WTC11 (cell line): ENCODE results near the gene PDIA6. TPM values are rescaled to one million over a fixed set of nuclear protein-coding genes. Genes with fewer than 3 reads are reported as not detected.

Experiments
- ATAC-seq: fragments of 200-7000 bp; cut with Tn5 transposase; 2 replicates; pipeline ENCODE4 v1.10.0; 2021; ENCODE audit warnings: mild to moderate bottlenecking, moderate library complexity
- CTCF ChIA-PET: fragments of 300-600 bp; sonication (Branson Sonifier 250); formaldehyde crosslinking; loops from one replicate; lab custom pipeline; 2021; ENCODE audit warnings: antibody characterized with exemption; lab: Charles Lee
- POLR2A ChIA-PET: fragments of 350-600 bp; sonication (Branson Sonifier 250); formaldehyde crosslinking; loops from one replicate; lab custom pipeline; 2021; ENCODE audit warnings: antibody characterized with exemption; lab: Charles Lee
- DNase-seq: peaks from one replicate; pipeline ENCODE4 v3.0.0; 2021; ENCODE audit warnings: low spot score
- H3K27ac Mint-ChIP-seq: 2 replicates; pipeline ENCODE4 v1.8.0; 2021; ENCODE audit warnings: mixed read lengths
- H3K27me3 Mint-ChIP-seq: 2 replicates; pipeline ENCODE4 v1.8.0; 2021; ENCODE audit warnings: low read depth, mild to moderate bottlenecking, moderate library complexity, mixed read lengths
- H3K36me3 Mint-ChIP-seq: 2 replicates; pipeline ENCODE4 v1.8.0; 2021; ENCODE audit warnings: mixed read lengths
- H3K4me1 Mint-ChIP-seq: 2 replicates; pipeline ENCODE4 v1.8.0; 2022; ENCODE audit warnings: mixed read lengths
- H3K4me3 Mint-ChIP-seq: 2 replicates; pipeline ENCODE4 v1.8.0; 2021; ENCODE audit warnings: mild to moderate bottlenecking, moderate library complexity, mixed read lengths
- H3K9me3 Mint-ChIP-seq: 2 replicates; pipeline ENCODE4 v1.8.0; 2021; ENCODE audit warnings: mixed read lengths
- GABPB1 ChIP-seq: sonication (generic); formaldehyde crosslinking; IDR thresholded peaks from 2 replicates; pipeline ENCODE4 v1.8.1; 2023; ENCODE audit warnings: mild to moderate bottlenecking, missing genetic modification reagents
- NFATC4 ChIP-seq: fragments of 250-450 bp; sonication (Bioruptor Pico); IDR thresholded peaks from 2 replicates; pipeline ENCODE4 v1.9.0; 2021; ENCODE audit warnings: mild to moderate bottlenecking
- RELA ChIP-seq: sonication (generic); formaldehyde crosslinking; IDR thresholded peaks from 2 replicates; pipeline ENCODE4 v1.8.1; 2022; ENCODE audit warnings: missing genetic modification reagents, mild to moderate bottlenecking, borderline replicate concordance
- ZNF138 ChIP-seq: sonication (generic); formaldehyde crosslinking; conservative IDR thresholded peaks from 2 replicates; pipeline ENCODE4 v1.8.1; 2022; ENCODE audit warnings: mild to moderate bottlenecking, moderate library complexity, missing genetic modification reagents
- total RNA-seq: library from RNA; stranded (reverse); gene quantifications from 3 replicates; pipeline ENCODE4 v1.2.3, GENCODE V29; 2021
- TF ChIP-seq, protein P1 (sequence below): sonication (generic); formaldehyde crosslinking; IDR thresholded peaks from 2 replicates; pipeline ENCODE4 v1.8.0; 2023; ENCODE audit warnings: missing genetic modification reagents
- TF ChIP-seq, protein P2 (sequence below): sonication (generic); formaldehyde crosslinking; IDR thresholded peaks from 2 replicates; pipeline ENCODE4 v1.8.1; 2022; ENCODE audit warnings: low read depth, missing genetic modification reagents, borderline replicate concordance
- TF ChIP-seq, protein P3 (sequence below): sonication (generic); formaldehyde crosslinking; IDR thresholded peaks from 2 replicates; pipeline ENCODE4 v1.8.1; 2022; ENCODE audit warnings: low read depth, mild to moderate bottlenecking, moderate library complexity, missing genetic modification reagents, borderline replicate concordance
- TF ChIP-seq, protein P4 (sequence below): fragments of 250-450 bp; sonication (Bioruptor Pico); IDR thresholded peaks from 2 replicates; pipeline ENCODE4 v1.9.0; 2021; ENCODE audit warnings: moderate library complexity, mild to moderate bottlenecking, inconsistent platforms, borderline replicate concordance
- TF ChIP-seq, protein P5 (sequence below): sonication (generic); formaldehyde crosslinking; IDR thresholded peaks from 2 replicates; pipeline ENCODE4 v1.8.1; 2022; ENCODE audit warnings: mild to moderate bottlenecking, moderate library complexity, missing genetic modification reagents
- TF ChIP-seq, protein P6 (sequence below): fragments of 200-600 bp; IDR thresholded peaks from 2 replicates; pipeline ENCODE4 v1.8.0; 2022; ENCODE audit warnings: antibody characterized with exemption
- TF ChIP-seq, protein P7 (sequence below): sonication (generic); formaldehyde crosslinking; IDR thresholded peaks from 2 replicates; pipeline ENCODE4 v1.8.1; 2023; ENCODE audit warnings: mild to moderate bottlenecking, missing genetic modification reagents, moderate library complexity
- TF ChIP-seq, protein P8 (sequence below): sonication (generic); formaldehyde crosslinking; IDR thresholded peaks from 2 replicates; pipeline ENCODE4 v1.8.1; 2023; ENCODE audit warnings: mild to moderate bottlenecking, moderate library complexity, missing genetic modification reagents
- TF ChIP-seq, protein P9 (sequence below): fragments of 250-450 bp; sonication (Bioruptor Pico); IDR thresholded peaks from 2 replicates; pipeline ENCODE4 v2.1.2; 2022; ENCODE audit warnings: mild to moderate bottlenecking, moderate library complexity
- TF ChIP-seq, protein P10 (sequence below): sonication (generic); formaldehyde crosslinking; IDR thresholded peaks from 2 replicates; pipeline ENCODE4 v1.8.0; 2022; ENCODE audit warnings: mild to moderate bottlenecking, missing genetic modification reagents
- TF ChIP-seq, protein P11 (sequence below): sonication (generic); formaldehyde crosslinking; IDR thresholded peaks from 2 replicates; pipeline ENCODE4 v1.8.1; 2023; ENCODE audit warnings: mild to moderate bottlenecking, missing genetic modification reagents, moderate library complexity
- TF ChIP-seq, protein P12 (sequence below): sonication (generic); formaldehyde crosslinking; conservative IDR thresholded peaks from 2 replicates; pipeline ENCODE4 v1.8.1; 2023; ENCODE audit warnings: mild to moderate bottlenecking, low read depth, missing genetic modification reagents, moderate library complexity

PDIA6 gene
- total RNA-seq, 1 experiment from 2014 or later, result 331 TPM

DNA sequence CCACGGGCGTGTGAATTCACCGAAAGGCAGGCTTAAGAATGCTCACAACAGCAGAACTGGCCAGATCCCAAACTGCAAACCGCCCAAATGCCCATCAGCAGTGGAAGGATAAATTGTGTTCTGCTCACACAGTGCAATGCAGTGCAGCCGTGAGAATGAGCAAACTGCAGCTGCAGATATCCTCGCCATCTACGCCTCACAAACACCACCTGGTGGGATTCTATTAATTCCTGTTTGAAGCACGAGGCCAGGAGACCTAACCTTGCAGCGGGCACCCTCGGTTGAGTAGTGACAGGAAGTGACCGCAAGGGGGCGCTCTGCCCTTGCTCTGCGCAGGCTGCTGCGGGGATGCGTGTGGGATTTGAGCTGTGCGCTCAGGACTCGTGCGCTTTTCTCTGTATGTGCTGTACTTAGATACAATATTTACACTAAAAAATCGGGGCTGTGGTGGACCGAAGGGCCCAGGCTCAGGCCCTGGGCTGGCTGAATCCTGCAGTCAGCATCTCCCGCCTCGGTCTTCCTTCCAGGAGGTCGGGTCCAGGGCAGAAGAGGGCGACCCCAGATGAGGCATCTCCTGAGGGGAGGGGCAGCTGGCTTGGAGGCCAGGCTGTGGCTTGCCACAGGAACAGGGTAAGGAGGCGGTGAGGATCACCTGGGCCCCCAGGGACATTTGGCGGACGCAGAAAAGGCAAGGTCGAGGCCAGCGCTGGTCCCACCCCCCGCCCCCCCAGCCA lies 19.8 kb upstream of the PDIA6 start:
- ATAC-seq, result peak; percentile 68
- TF ChIP-seq, protein P1, sequence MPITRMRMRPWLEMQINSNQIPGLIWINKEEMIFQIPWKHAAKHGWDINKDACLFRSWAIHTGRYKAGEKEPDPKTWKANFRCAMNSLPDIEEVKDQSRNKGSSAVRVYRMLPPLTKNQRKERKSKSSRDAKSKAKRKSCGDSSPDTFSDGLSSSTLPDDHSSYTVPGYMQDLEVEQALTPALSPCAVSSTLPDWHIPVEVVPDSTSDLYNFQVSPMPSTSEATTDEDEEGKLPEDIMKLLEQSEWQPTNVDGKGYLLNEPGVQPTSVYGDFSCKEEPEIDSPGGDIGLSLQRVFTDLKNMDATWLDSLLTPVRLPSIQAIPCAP (CRISPR knock-in tag), result no peak
- TF ChIP-seq, protein P2, sequence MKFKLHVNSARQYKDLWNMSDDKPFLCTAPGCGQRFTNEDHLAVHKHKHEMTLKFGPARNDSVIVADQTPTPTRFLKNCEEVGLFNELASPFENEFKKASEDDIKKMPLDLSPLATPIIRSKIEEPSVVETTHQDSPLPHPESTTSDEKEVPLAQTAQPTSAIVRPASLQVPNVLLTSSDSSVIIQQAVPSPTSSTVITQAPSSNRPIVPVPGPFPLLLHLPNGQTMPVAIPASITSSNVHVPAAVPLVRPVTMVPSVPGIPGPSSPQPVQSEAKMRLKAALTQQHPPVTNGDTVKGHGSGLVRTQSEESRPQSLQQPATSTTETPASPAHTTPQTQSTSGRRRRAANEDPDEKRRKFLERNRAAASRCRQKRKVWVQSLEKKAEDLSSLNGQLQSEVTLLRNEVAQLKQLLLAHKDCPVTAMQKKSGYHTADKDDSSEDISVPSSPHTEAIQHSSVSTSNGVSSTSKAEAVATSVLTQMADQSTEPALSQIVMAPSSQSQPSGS (CRISPR knock-in tag), result no peak
- TF ChIP-seq, protein P3, sequence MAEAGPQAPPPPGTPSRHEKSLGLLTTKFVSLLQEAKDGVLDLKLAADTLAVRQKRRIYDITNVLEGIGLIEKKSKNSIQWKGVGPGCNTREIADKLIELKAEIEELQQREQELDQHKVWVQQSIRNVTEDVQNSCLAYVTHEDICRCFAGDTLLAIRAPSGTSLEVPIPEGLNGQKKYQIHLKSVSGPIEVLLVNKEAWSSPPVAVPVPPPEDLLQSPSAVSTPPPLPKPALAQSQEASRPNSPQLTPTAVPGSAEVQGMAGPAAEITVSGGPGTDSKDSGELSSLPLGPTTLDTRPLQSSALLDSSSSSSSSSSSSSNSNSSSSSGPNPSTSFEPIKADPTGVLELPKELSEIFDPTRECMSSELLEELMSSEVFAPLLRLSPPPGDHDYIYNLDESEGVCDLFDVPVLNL, result no peak
- TF ChIP-seq, protein P4, sequence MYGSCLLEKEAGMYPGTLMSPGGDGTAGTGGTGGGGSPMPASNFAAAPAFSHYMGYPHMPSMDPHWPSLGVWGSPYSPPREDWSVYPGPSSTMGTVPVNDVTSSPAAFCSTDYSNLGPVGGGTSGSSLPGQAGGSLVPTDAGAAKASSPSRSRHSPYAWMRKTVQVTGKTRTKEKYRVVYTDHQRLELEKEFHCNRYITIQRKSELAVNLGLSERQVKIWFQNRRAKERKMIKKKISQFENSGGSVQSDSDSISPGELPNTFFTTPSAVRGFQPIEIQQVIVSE (CRISPR knock-in tag), result no peak
- TF ChIP-seq, protein P5, sequence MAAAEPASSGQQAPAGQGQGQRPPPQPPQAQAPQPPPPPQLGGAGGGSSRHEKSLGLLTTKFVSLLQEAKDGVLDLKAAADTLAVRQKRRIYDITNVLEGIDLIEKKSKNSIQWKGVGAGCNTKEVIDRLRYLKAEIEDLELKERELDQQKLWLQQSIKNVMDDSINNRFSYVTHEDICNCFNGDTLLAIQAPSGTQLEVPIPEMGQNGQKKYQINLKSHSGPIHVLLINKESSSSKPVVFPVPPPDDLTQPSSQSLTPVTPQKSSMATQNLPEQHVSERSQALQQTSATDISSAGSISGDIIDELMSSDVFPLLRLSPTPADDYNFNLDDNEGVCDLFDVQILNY (CRISPR knock-in tag), result no peak
- TF ChIP-seq, protein P6, sequence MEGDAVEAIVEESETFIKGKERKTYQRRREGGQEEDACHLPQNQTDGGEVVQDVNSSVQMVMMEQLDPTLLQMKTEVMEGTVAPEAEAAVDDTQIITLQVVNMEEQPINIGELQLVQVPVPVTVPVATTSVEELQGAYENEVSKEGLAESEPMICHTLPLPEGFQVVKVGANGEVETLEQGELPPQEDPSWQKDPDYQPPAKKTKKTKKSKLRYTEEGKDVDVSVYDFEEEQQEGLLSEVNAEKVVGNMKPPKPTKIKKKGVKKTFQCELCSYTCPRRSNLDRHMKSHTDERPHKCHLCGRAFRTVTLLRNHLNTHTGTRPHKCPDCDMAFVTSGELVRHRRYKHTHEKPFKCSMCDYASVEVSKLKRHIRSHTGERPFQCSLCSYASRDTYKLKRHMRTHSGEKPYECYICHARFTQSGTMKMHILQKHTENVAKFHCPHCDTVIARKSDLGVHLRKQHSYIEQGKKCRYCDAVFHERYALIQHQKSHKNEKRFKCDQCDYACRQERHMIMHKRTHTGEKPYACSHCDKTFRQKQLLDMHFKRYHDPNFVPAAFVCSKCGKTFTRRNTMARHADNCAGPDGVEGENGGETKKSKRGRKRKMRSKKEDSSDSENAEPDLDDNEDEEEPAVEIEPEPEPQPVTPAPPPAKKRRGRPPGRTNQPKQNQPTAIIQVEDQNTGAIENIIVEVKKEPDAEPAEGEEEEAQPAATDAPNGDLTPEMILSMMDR, result peak; percentile 99
- TF ChIP-seq, protein P7, sequence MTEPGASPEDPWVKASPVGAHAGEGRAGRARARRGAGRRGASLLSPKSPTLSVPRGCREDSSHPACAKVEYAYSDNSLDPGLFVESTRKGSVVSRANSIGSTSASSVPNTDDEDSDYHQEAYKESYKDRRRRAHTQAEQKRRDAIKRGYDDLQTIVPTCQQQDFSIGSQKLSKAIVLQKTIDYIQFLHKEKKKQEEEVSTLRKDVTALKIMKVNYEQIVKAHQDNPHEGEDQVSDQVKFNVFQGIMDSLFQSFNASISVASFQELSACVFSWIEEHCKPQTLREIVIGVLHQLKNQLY (CRISPR knock-in tag), result no peak
- TF ChIP-seq, protein P8, sequence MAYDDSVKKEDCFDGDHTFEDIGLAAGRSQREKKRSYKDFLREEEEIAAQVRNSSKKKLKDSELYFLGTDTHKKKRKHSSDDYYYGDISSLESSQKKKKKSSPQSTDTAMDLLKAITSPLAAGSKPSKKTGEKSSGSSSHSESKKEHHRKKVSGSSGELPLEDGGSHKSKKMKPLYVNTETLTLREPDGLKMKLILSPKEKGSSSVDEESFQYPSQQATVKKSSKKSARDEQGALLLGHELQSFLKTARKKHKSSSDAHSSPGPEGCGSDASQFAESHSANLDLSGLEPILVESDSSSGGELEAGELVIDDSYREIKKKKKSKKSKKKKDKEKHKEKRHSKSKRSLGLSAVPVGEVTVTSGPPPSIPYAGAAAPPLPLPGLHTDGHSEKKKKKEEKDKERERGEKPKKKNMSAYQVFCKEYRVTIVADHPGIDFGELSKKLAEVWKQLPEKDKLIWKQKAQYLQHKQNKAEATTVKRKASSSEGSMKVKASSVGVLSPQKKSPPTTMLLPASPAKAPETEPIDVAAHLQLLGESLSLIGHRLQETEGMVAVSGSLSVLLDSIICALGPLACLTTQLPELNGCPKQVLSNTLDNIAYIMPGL, result peak; percentile 48; the same call in 1 of the 2 replicates
- TF ChIP-seq NFATC4 (CRISPR knock-in tag) (no peak), ZNF138 (CRISPR knock-in tag) (no peak), RELA (no peak), GABPB1 (CRISPR knock-in tag) (no peak)
- TF ChIP-seq, protein P9, sequence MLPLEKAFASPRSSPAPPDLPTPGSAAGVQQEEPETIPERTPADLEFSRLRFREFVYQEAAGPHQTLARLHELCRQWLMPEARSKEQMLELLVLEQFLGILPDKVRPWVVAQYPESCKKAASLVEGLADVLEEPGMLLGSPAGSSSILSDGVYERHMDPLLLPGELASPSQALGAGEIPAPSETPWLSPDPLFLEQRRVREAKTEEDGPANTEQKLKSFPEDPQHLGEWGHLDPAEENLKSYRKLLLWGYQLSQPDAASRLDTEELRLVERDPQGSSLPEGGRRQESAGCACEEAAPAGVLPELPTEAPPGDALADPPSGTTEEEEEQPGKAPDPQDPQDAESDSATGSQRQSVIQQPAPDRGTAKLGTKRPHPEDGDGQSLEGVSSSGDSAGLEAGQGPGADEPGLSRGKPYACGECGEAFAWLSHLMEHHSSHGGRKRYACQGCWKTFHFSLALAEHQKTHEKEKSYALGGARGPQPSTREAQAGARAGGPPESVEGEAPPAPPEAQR (CRISPR knock-in tag), result no peak
- TF ChIP-seq, protein P10, sequence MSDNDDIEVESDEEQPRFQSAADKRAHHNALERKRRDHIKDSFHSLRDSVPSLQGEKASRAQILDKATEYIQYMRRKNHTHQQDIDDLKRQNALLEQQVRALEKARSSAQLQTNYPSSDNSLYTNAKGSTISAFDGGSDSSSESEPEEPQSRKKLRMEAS (CRISPR knock-in tag), result peak; percentile 86
- TF ChIP-seq, protein P11, sequence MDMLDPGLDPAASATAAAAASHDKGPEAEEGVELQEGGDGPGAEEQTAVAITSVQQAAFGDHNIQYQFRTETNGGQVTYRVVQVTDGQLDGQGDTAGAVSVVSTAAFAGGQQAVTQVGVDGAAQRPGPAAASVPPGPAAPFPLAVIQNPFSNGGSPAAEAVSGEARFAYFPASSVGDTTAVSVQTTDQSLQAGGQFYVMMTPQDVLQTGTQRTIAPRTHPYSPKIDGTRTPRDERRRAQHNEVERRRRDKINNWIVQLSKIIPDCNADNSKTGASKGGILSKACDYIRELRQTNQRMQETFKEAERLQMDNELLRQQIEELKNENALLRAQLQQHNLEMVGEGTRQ (CRISPR knock-in tag), result no peak
- TF ChIP-seq, protein P12, sequence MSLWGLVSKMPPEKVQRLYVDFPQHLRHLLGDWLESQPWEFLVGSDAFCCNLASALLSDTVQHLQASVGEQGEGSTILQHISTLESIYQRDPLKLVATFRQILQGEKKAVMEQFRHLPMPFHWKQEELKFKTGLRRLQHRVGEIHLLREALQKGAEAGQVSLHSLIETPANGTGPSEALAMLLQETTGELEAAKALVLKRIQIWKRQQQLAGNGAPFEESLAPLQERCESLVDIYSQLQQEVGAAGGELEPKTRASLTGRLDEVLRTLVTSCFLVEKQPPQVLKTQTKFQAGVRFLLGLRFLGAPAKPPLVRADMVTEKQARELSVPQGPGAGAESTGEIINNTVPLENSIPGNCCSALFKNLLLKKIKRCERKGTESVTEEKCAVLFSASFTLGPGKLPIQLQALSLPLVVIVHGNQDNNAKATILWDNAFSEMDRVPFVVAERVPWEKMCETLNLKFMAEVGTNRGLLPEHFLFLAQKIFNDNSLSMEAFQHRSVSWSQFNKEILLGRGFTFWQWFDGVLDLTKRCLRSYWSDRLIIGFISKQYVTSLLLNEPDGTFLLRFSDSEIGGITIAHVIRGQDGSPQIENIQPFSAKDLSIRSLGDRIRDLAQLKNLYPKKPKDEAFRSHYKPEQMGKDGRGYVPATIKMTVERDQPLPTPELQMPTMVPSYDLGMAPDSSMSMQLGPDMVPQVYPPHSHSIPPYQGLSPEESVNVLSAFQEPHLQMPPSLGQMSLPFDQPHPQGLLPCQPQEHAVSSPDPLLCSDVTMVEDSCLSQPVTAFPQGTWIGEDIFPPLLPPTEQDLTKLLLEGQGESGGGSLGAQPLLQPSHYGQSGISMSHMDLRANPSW (CRISPR knock-in tag), result no peak

More for the DNA sequence above, 19.8 kb upstream of the PDIA6 start:
- no peaks in the 10 kb centered on the region for H3K36me3 Mint-ChIP-seq
- peak overlapping the region; percentile 65 for H3K4me3 Mint-ChIP-seq
- CTCF ChIA-PET, result interaction anchor here (0.5 to 8.3 kb wide), 89 partner anchors 10 to 767 kb away, joined by 3 to 231 read pairs (median 5); partner anchors contain the start of genes KCNF1 and PDIA6
- H3K27ac Mint-ChIP-seq, result no peak overlapping the region
- H3K27me3 Mint-ChIP-seq, result peaks cover 22% of the 10 kb centered on the region
- H3K9me3 Mint-ChIP-seq, result no peaks in the 10 kb centered on the region
- peaks cover 14% of the 10 kb centered on the region for H3K4me1 Mint-ChIP-seq
- DNase-seq, result peak; percentile 89
- POLR2A ChIA-PET, result interaction anchor here (0.7 to 0.9 kb wide), 2 partner anchors 45 to 140 kb away, joined by 3 read pairs; no protein-coding TSS in a partner anchor
